HepG2 (cell line): Measurements from ENCODE around the gene ERC1. TPM values are rescaled to one million over a fixed set of nuclear protein-coding genes. Genes with fewer than 3 reads are reported as not detected.

Experiments
- AKAP8 ChIP-seq: sonication (generic); formaldehyde crosslinking; IDR thresholded peaks from 2 replicates; pipeline ENCODE4 v1.5.1; 2020; ENCODE audit warnings: mild to moderate bottlenecking, missing genetic modification reagents
- CERS6 ChIP-seq: sonication (generic); formaldehyde crosslinking; IDR thresholded peaks from 2 replicates; pipeline ENCODE4 v1.5.0; 2020; ENCODE audit warnings: missing genetic modification reagents
- FOXK2 ChIP-seq: fragments of 450-650 bp; IDR thresholded peaks from 2 replicates; pipeline ENCODE4 v1.6.1; 2016
- FOXO4 ChIP-seq: sonication (generic); formaldehyde crosslinking; conservative IDR thresholded peaks from 2 replicates; pipeline ENCODE4 v1.8.1; 2023; ENCODE audit warnings: missing genetic modification reagents
- GABPB1 ChIP-seq: IDR thresholded peaks from 2 replicates; pipeline ENCODE4 v1.6.1; 2016; ENCODE audit warnings: mild to moderate bottlenecking, missing genetic modification reagents, moderate library complexity, missing compliant biosample characterization
- GMEB1 ChIP-seq: sonication (generic); formaldehyde crosslinking; IDR thresholded peaks from 2 replicates; pipeline ENCODE4 v1.5.1; 2020; ENCODE audit warnings: missing genetic modification reagents, mild to moderate bottlenecking, borderline replicate concordance
- HIC2 ChIP-seq: sonication (generic); formaldehyde crosslinking; IDR thresholded peaks from 2 replicates; pipeline ENCODE4 v1.9.0; 2022; ENCODE audit warnings: low read depth, missing genetic modification reagents
- KDM4B ChIP-seq: sonication (generic); formaldehyde crosslinking; IDR thresholded peaks from 2 replicates; pipeline ENCODE4 v1.4.0; 2020; ENCODE audit warnings: missing genetic modification reagents
- SAP130 ChIP-seq: IDR thresholded peaks from 2 replicates; pipeline ENCODE4 v1.6.1; 2016; ENCODE audit warnings: low read depth
- TBX2 ChIP-seq: sonication (generic); formaldehyde crosslinking; IDR thresholded peaks from 2 replicates; pipeline ENCODE4 v1.5.0; 2020; ENCODE audit warnings: missing genetic modification reagents, mild to moderate bottlenecking, borderline replicate concordance
- TRIM22 ChIP-seq: fragments of 450-650 bp; IDR thresholded peaks from 2 replicates; pipeline ENCODE4 v1.6.1; 2017
- ZBED4 ChIP-seq: sonication (generic); formaldehyde crosslinking; IDR thresholded peaks from 2 replicates; pipeline ENCODE4 v1.4.0; 2020; ENCODE audit warnings: missing genetic modification reagents, borderline replicate concordance
- ZBTB37 ChIP-seq: sonication (generic); formaldehyde crosslinking; IDR thresholded peaks from 2 replicates; pipeline ENCODE4 v1.4.0; 2020; ENCODE audit warnings: mild to moderate bottlenecking, missing genetic modification reagents
- ZFX ChIP-seq: sonication (generic); formaldehyde crosslinking; IDR thresholded peaks from 2 replicates; pipeline ENCODE4 v1.4.0; 2020; ENCODE audit warnings: mild to moderate bottlenecking, low read depth, missing genetic modification reagents, moderate library complexity
- ZNF331 ChIP-seq: sonication (generic); formaldehyde crosslinking; IDR thresholded peaks from 2 replicates; pipeline ENCODE4 v1.4.0; 2020; ENCODE audit warnings: missing genetic modification reagents
- ZNF546 ChIP-seq: sonication (generic); formaldehyde crosslinking; conservative IDR thresholded peaks from 2 replicates; pipeline ENCODE4 v1.8.1; 2023; ENCODE audit warnings: mild to moderate bottlenecking, missing genetic modification reagents
- polyA plus RNA-seq, 8 experiments: library from polyadenylated mRNA; depleted of rRNA in 3 of 8; stranded (reverse) in 7 of 8; unstranded in 1 of 8; fragments of >200 nt; fragmentation: Illumina TruSeq in 4 of 8; extraction: Trizol in 4 of 8; gene quantifications; 2 replicates each; pipeline versions ENCODE4 v1.2.1 to v1.2.3, GENCODE V29; 2011 to 2016; ENCODE audit warnings: low read depth in 4 of 8, missing spikeins in 1 of 8, mixed read lengths in 1 of 8; ENCODE audit not compliant: insufficient read depth in 1 of 8
- total RNA-seq, 5 experiments: library from RNA; depleted of rRNA; stranded (reverse); fragments of >200 nt; fragmentation: Illumina TruSeq; extraction: Trizol; gene quantifications; 2 replicates each; pipeline ENCODE4 v1.2.3, GENCODE V29; 2016; ENCODE audit warnings: low read depth in 1 of 5

ERC1 gene
- total and polyA plus RNA-seq, 2 of the 13 experiments (the other 11 are each of a cell fraction or from before 2014, with no cell fraction given), result 6.1 to 12.4 TPM

GRCh38 chr12:949453-950191 is 41.4 kb upstream of the ERC1 start, which contains the start of gene RAD52 (continued):
- TF ChIP-seq HIC2 (CRISPR knock-in tag) (no peak), ZNF546 (no peak), GABPB1 (CRISPR knock-in tag) (peak; percentile 87), FOXO4 (CRISPR knock-in tag) (no peak), ZNF331 (peak; percentile 41; the same call in 1 of the 2 replicates), FOXK2 (0 out of 2 replicates have a peak, but pooled peaks have one; percentile 43), ZBTB37 (CRISPR knock-in tag) (no peak), TRIM22 (no peak), ZFX (peak; percentile 97), CERS6 (CRISPR knock-in tag) (no peak), SAP130 (CRISPR knock-in tag) (peak; percentile 79), KDM4B (CRISPR knock-in tag) (no peak; the same call in 1 of the 2 replicates), TBX2 (CRISPR knock-in tag) (peak; percentile 74), AKAP8 (CRISPR knock-in tag) (no peak), GMEB1 (CRISPR knock-in tag) (peak; percentile 88; the same call in 1 of the 2 replicates), ZBED4 (CRISPR knock-in tag) (peak; percentile 24)
